MCF 10A (cell line): ENCODE results near the gene CD2AP. TPM values are rescaled to one million over a fixed set of nuclear protein-coding genes. Genes with fewer than 3 reads are reported as not detected.

ENCODE experiments used
- BruUV-seq: library from RNA; stranded (reverse); fragments of 400-500 nt; replicated peaks from 2 replicates; lab custom pipeline; 2021; lab: Mats Ljungman, UMichigan
- CTCF ChIA-PET: fragments of 300-600 bp; sonication (Branson Sonifier 250); formaldehyde crosslinking; extraction: SDS; loops from one replicate; lab custom pipeline; 2021; ENCODE audit warnings: antibody characterized with exemption, inconsistent platforms; lab: Yijun Ruan, JAX
- POLR2A ChIA-PET: fragments of 300-600, 350-650 bp; sonication (Branson Sonifier 250); formaldehyde crosslinking; extraction: SDS; loops from one replicate; lab custom pipeline; 2020; ENCODE audit warnings: antibody characterized with exemption, inconsistent platforms; lab: Yijun Ruan, JAX
- DNase-seq: peaks from one replicate; pipeline ENCODE4 v3.0.0-alpha.2; 2018; ENCODE audit not compliant: unreplicated experiment
- H3K27ac Mint-ChIP-seq: one replicate; pipeline ENCODE4 v1.8.0; 2022; ENCODE audit warnings: mild to moderate bottlenecking, low read depth, mixed read lengths; ENCODE audit not compliant: unreplicated experiment
- H3K27me3 Mint-ChIP-seq: one replicate; pipeline ENCODE4 v1.8.0; 2022; ENCODE audit warnings: mixed read lengths; ENCODE audit not compliant: insufficient read depth, unreplicated experiment
- H3K36me3 Mint-ChIP-seq: one replicate; pipeline ENCODE4 v1.8.0; 2022; ENCODE audit warnings: mild to moderate bottlenecking, moderate library complexity, mixed read lengths; ENCODE audit not compliant: insufficient read depth, unreplicated experiment
- H3K4me1 Mint-ChIP-seq: one replicate; pipeline ENCODE4 v1.8.0; 2022; ENCODE audit warnings: mixed read lengths; ENCODE audit not compliant: insufficient read depth, unreplicated experiment
- H3K4me3 Mint-ChIP-seq: one replicate; pipeline ENCODE4 v1.8.0; 2022; ENCODE audit warnings: mild to moderate bottlenecking, moderate library complexity, mixed read lengths; ENCODE audit not compliant: unreplicated experiment
- H3K9me3 Mint-ChIP-seq: one replicate; pipeline ENCODE4 v1.8.0; 2022; ENCODE audit warnings: mixed read lengths; ENCODE audit not compliant: unreplicated experiment
- intact Hi-C: fragments of 100-400 bp; cut with micrococcal nuclease; formaldehyde crosslinking; loops from 2 replicates; pipeline ENCODE4 v1.14.1; 2022
- total RNA-seq: library from RNA; stranded (reverse); gene quantifications from 2 replicates; pipeline ENCODE4 v1.2.3, GENCODE V29; 2022
- TF ChIP-seq, protein P1 (sequence below): fragments of 200-600 bp; IDR thresholded peaks from one replicate; pipeline ENCODE4 v1.8.0; 2022; ENCODE audit warnings: antibody characterized with exemption, mild to moderate bottlenecking; ENCODE audit not compliant: unreplicated experiment

CD2AP gene
- total RNA-seq, 1 experiment from 2014 or later = 40.3 TPM

DNA sequence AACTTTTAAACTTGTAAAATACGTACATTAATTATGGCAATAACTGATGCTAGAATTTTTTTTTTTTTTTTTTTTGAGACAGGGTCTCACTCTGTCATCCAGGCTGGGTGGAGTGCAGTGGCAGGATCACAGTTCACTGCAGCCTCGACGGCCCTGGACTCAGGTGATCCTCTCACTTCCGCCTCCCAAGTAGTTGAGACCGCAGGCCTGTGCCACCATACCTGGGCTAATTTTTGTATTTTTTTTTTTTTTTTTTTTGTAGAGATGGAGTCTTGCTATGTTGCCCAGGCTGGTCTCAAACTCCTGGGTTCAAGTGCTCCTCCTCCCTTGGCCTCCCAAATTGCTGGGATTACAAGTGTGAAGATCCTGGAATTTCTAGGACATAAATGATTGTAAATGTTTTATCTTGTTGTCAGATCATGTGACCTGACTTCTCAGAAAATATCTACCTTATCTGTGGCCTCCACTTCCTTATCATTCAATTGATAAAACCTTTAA, 2.2 kb upstream of the CD2AP start:
- DNase-seq = no peak
- peaks cover under 1% of the 10 kb centered on the region for H3K9me3 Mint-ChIP-seq
- POLR2A ChIA-PET = interaction anchor here (0.9 to 5.0 kb wide), 4 partner anchors 10 to 61 kb away, joined by 3 to 54 read pairs (median 16); no protein-coding TSS in a partner anchor
- H3K4me1 Mint-ChIP-seq = peaks cover 16% of the 10 kb centered on the region
- no peak overlapping the region for H3K4me3 Mint-ChIP-seq
- H3K27ac Mint-ChIP-seq = no peak overlapping the region
- TF ChIP-seq, protein P1, sequence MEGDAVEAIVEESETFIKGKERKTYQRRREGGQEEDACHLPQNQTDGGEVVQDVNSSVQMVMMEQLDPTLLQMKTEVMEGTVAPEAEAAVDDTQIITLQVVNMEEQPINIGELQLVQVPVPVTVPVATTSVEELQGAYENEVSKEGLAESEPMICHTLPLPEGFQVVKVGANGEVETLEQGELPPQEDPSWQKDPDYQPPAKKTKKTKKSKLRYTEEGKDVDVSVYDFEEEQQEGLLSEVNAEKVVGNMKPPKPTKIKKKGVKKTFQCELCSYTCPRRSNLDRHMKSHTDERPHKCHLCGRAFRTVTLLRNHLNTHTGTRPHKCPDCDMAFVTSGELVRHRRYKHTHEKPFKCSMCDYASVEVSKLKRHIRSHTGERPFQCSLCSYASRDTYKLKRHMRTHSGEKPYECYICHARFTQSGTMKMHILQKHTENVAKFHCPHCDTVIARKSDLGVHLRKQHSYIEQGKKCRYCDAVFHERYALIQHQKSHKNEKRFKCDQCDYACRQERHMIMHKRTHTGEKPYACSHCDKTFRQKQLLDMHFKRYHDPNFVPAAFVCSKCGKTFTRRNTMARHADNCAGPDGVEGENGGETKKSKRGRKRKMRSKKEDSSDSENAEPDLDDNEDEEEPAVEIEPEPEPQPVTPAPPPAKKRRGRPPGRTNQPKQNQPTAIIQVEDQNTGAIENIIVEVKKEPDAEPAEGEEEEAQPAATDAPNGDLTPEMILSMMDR = no peak
- H3K36me3 Mint-ChIP-seq = no peaks in the 10 kb centered on the region
- intact Hi-C loops = no loop called here
- H3K27me3 Mint-ChIP-seq = no peaks in the 10 kb centered on the region
- BruUV-seq = no TSS peak
- CTCF ChIA-PET = interaction anchor here (6.7 kb wide), 1 partner anchor 61 kb away, joined by 41 read pairs; no protein-coding TSS in a partner anchor

DNA sequence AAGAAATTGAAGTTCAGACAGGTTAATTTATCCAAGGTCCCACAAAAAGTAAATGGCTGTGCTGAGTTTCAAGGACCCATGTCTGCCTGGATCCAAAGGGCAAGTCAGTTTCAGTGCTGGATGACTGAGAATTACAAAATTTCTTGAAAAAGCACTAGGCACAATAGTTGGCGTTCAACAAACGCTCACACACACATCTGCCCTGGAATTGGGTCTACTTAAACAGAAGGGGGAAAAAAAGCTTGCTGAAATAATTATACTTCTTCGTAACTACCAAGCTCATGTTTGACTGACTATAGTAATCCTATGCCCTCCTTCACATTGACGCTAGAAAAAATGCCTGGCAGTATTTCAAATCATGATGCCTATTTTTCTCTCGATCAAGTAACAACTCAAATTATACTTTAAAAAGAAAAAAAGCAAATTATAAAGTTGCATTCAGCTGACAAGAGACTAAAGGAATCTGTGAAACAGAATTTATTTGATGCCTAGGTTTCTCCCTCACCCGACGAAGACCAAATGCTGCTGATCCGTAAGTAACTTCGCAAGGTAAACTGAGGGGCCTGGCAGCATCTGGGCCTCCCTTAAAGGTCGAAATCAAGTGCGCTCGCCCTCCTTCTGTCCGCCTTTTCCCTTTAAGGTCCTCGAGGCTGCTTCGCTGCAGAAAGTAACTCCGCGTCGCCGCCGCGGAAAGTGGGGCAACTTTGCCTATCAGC, 650 bp upstream of the CD2AP start:
- DNase-seq = peak; percentile 11
- H3K27me3 Mint-ChIP-seq = no peaks in the 10 kb centered on the region
- ChIA-PET POLR2A (interaction anchor here (0.5 to 5.0 kb wide), 18 partner anchors 9 to 1433 kb away, joined by 3 to 54 read pairs (median 4); no protein-coding TSS in a partner anchor), CTCF (interaction anchor here (0.5 to 6.7 kb wide), 4 partner anchors 11 to 63 kb away, joined by 3 to 41 read pairs (median 3); no protein-coding TSS in a partner anchor)
- H3K4me3 Mint-ChIP-seq = peak overlapping the region; percentile 87
- no peaks in the 10 kb centered on the region for H3K9me3 Mint-ChIP-seq
- no peak overlapping the region for H3K27ac Mint-ChIP-seq
- H3K4me1 Mint-ChIP-seq = peaks cover 24% of the 10 kb centered on the region
- no peaks in the 10 kb centered on the region for H3K36me3 Mint-ChIP-seq
- BruUV-seq = TSS peak; percentile 73
- TF ChIP-seq, protein P1 = no peak
- intact Hi-C loops = no loop called here

DNA sequence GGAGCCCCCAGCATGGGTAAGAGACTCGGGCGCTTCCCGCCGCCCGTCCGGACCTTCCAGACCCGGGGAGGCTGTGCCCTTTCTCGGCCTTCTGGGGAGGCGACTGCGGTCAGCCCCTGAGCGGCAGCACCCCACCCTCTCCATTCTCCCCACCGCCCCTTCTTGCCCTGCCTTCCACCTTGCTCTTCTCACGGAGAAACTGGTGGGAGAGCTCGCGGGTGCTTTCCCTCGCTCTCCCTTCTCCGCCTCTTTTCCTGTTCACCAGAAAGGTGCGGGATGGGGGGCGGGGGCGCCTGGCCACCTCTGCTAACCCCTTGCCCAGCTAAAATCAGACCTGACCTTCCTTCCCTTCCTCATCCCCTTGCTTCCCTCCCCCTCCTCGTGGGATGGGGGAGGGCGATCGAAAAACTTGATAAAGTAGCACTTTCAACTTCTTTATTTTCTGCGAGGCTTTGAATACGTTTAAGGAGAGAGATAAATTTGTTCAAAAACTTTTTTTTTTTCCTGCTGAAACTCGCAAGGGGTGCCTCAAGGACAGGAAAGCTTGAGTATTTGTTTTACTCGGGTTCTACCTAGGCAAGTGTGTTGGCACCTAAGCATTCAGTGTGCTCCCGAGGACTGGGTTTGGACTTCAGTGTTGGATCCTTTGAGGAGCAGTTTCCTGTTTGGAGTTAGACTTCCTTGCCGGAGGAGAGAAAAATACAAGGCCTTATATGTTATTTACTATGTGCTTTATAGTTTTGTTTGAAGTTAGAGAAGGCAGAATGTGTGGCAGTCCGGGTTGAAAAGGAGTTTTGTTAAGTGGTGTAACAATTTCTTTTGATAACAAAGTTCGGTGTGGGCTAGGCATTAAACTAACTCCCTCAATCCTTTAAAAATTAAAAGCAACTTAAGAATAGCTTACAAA, 897 bp downstream of the CD2AP start:
- Mint-ChIP-seq H3K9me3 (no peaks in the 10 kb centered on the region), H3K36me3 (no peaks in the 10 kb centered on the region), H3K27me3 (no peaks in the 10 kb centered on the region), H3K4me1 (peaks cover 33% of the 10 kb centered on the region), H3K4me3 (peak overlapping the region; percentile 87), H3K27ac (peak overlapping the region; percentile 93)
- TF ChIP-seq, protein P1 = no peak
- intact Hi-C loops = loop anchor here (2.0 kb wide), 1 partner anchor 64 kb away; no protein-coding TSS in a partner anchor
- DNase-seq = peak; percentile 33
- TSS peak; percentile 39 for BruUV-seq
- ChIA-PET CTCF (interaction anchor here (0.7 to 6.7 kb wide), 4 partner anchors 65 to 406 kb away, joined by 5 to 41 read pairs (median 6); no protein-coding TSS in a partner anchor), POLR2A (interaction anchor here (0.6 to 5.0 kb wide), 31 partner anchors 8 to 1268 kb away, joined by 3 to 54 read pairs (median 4); no protein-coding TSS in a partner anchor)
